Measurements from ENCODE around the gene PAXX. TPM values are rescaled to one million over a fixed set of nuclear protein-coding genes. Genes with fewer than 3 reads are reported as not detected.

The PAXX gene
- total RNA-seq, 4 donors from 2014 or later = 52.3 to 92.4 (median 63.0) TPM

- no peak for DNase-seq
- H3K27ac ChIP-seq = peak overlapping the region in 1 of 4 donors; percentile 68
- H3K36me3 ChIP-seq = peaks cover 0 to 1% (median 0%) of the 10 kb centered on the region in 3 donors
- H3K4me1 ChIP-seq = peaks cover 11 to 47% (median 42%) of the 10 kb centered on the region in 4 donors
- peak overlapping the region in 1 of 4 donors; percentile 22 for H3K4me3 ChIP-seq
- no peak for TF ChIP-seq POLR2A (IDR thresholded peaks at IDR 0.05)
- TF ChIP-seq, protein P1, sequence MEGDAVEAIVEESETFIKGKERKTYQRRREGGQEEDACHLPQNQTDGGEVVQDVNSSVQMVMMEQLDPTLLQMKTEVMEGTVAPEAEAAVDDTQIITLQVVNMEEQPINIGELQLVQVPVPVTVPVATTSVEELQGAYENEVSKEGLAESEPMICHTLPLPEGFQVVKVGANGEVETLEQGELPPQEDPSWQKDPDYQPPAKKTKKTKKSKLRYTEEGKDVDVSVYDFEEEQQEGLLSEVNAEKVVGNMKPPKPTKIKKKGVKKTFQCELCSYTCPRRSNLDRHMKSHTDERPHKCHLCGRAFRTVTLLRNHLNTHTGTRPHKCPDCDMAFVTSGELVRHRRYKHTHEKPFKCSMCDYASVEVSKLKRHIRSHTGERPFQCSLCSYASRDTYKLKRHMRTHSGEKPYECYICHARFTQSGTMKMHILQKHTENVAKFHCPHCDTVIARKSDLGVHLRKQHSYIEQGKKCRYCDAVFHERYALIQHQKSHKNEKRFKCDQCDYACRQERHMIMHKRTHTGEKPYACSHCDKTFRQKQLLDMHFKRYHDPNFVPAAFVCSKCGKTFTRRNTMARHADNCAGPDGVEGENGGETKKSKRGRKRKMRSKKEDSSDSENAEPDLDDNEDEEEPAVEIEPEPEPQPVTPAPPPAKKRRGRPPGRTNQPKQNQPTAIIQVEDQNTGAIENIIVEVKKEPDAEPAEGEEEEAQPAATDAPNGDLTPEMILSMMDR (IDR thresholded peaks at IDR 0.05) = no peak
- no peaks in the 10 kb centered on the region for H3K27me3 ChIP-seq
- no peaks in the 10 kb centered on the region for H3K9me3 ChIP-seq
Measured at GRCh38 chr9:137034039-137034708, 42.0 kb downstream of the PAXX start.

GRCh38 chr9:137034709-137035506, 42.7 kb downstream of the PAXX start:
- peaks cover 0 to 7% (median 0%) of the 10 kb centered on the region in 3 donors for H3K36me3 ChIP-seq
- no peaks in the 10 kb centered on the region for H3K9me3 ChIP-seq
- H3K27ac ChIP-seq = peak overlapping the region in 3 of 4 donors; percentile 23 to 68 (median 25)
- peaks cover 10 to 40% (median 35%) of the 10 kb centered on the region in 4 donors for H3K4me1 ChIP-seq
- no peak for TF ChIP-seq POLR2A (IDR thresholded peaks at IDR 0.05)
- TF ChIP-seq, protein P1 (IDR thresholded peaks at IDR 0.05) = peak; percentile 85 to 96 (median 92)
- H3K27me3 ChIP-seq = no peaks in the 10 kb centered on the region
- peak; percentile 79 to 92 (median 90) for DNase-seq
- peak overlapping the region in 2 of 4 donors; percentile 10 to 22 for H3K4me3 ChIP-seq

- Histone ChIP-seq H3K36me3 (peaks cover 0 to 13% (median 0%) of the 10 kb centered on the region in 3 donors), H3K4me3 (no peak overlapping the region), H3K27ac (no peak overlapping the region), H3K9me3 (no peaks in the 10 kb centered on the region), H3K27me3 (no peaks in the 10 kb centered on the region), H3K4me1 (peaks cover 10 to 36% (median 29%) of the 10 kb centered on the region in 4 donors)
- no peak for TF ChIP-seq POLR2A (IDR thresholded peaks at IDR 0.05)
- TF ChIP-seq, protein P1 (IDR thresholded peaks at IDR 0.05) = no peak
- DNase-seq = no peak
Measured at GRCh38 chr9:137035507-137035834, 43.2 kb downstream of the PAXX start.

GRCh38 chr9:137035937-137036336, 43.7 kb downstream of the PAXX start:
- TF ChIP-seq POLR2A (IDR thresholded peaks at IDR 0.05) = no peak
- TF ChIP-seq, protein P1 (IDR thresholded peaks at IDR 0.05) = no peak
- Histone ChIP-seq H3K36me3 (peaks cover 0 to 13% (median 0%) of the 10 kb centered on the region in 3 donors), H3K27ac (no peak overlapping the region), H3K4me3 (no peak overlapping the region), H3K4me1 (peaks cover 10 to 31% (median 25%) of the 10 kb centered on the region in 4 donors), H3K27me3 (no peaks in the 10 kb centered on the region), H3K9me3 (no peaks in the 10 kb centered on the region)
- DNase-seq = no peak

DNA sequence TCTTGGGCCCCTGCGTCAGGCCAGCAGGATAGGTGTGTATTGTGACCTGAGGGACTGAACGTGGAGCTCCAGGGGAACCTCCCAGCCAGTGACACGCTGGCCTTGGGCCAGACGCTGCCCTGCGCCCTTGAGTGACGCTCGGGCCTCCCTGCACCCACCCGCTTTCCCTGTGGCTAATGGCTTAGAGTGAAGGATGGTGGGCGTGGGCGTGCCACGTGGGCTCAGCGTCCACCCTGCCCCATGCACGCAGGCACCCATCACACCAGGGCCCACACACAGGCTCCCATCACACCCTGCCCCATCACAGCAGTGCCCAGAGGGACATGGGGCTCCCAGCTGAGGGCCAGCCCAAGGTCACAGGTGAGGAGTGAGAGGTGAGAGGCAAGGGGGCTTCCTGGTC, 44.8 kb downstream of the PAXX start:
- Histone ChIP-seq H3K4me3 (no peak overlapping the region), H3K36me3 (peaks cover 0 to 13% (median 0%) of the 10 kb centered on the region in 3 donors), H3K9me3 (no peaks in the 10 kb centered on the region), H3K27ac (no peak overlapping the region), H3K4me1 (peaks cover under 1 to 20% (median 15%) of the 10 kb centered on the region in 4 donors), H3K27me3 (no peaks in the 10 kb centered on the region)
- DNase-seq = no peak
- TF ChIP-seq, protein P1 (IDR thresholded peaks at IDR 0.05) = no peak

Measured in Peyer's patch (tissue), 4 donors.